Vagina (tissue), 2 donors: ENCODE data around the gene HEMK1.

ENCODE experiments used
- POLR2AphosphoS5 ChIP-seq, 2 donors: sonication (generic); formaldehyde crosslinking; IDR thresholded peaks; one replicate each; pipeline ENCODE4 v1.9.0; 2017; ENCODE audit warnings: antibody characterized with exemption in 2 of 2, mild to moderate bottlenecking in 2 of 2, low read depth in 1 of 2; ENCODE audit not compliant: insufficient read depth in 1 of 2
- TF ChIP-seq, protein P1 (sequence below), 3 experiments: fragments of 450-650 bp in 2 of 3; fragments of 200-600 bp in 1 of 3; sonication (generic) in 1 of 3; IDR thresholded peaks; one replicate each; pipeline ENCODE4 v1.5.1; 2017 to 2019; ENCODE audit warnings: antibody characterized with exemption in 3 of 3, mild to moderate bottlenecking in 2 of 3, moderate library complexity in 2 of 3

DNA sequence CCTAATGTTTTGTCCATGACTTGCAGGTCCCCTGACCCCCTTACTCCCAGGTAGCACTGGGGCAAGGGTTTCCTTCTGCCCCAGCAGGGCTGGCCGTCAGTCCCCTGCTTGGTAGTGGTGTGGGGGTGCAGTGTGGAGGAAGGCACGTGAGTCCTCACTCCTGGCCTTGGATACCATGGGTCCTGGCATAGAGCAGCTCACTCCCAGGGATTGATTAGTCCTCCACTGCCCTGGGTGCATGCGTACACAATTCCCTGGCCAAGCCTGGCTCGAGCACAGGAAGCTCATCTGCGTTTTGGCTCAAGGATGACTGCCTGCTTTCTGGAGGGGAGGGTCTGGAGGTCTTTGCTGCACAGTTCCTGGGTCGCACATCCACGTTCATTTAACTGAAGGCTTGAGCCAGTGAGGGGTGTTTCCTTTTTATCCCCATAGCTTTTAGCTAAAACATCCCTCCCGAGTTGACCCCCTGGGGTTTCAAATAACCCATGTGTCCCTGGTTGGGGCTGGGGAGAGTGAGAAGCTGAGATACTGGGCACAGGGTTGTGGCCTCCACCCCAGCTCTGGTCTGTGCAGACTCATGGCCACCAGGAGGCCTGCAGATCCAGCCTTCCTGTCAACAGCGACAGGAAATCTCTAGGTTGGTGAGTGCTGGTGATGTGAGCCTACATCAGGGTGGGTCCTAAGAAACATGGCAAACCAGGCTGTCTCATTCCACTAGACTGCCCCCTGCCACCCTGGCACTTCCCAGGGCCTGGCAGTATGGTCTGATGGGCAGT is 11.5 kb downstream of the HEMK1 start:
- TF ChIP-seq, protein P1, sequence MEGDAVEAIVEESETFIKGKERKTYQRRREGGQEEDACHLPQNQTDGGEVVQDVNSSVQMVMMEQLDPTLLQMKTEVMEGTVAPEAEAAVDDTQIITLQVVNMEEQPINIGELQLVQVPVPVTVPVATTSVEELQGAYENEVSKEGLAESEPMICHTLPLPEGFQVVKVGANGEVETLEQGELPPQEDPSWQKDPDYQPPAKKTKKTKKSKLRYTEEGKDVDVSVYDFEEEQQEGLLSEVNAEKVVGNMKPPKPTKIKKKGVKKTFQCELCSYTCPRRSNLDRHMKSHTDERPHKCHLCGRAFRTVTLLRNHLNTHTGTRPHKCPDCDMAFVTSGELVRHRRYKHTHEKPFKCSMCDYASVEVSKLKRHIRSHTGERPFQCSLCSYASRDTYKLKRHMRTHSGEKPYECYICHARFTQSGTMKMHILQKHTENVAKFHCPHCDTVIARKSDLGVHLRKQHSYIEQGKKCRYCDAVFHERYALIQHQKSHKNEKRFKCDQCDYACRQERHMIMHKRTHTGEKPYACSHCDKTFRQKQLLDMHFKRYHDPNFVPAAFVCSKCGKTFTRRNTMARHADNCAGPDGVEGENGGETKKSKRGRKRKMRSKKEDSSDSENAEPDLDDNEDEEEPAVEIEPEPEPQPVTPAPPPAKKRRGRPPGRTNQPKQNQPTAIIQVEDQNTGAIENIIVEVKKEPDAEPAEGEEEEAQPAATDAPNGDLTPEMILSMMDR (IDR thresholded peaks at IDR 0.05): no peak
- TF ChIP-seq POLR2AphosphoS5 (IDR thresholded peaks at IDR 0.05; ENCODE audit: insufficient read depth in 1 of 2, low read depth in 1 of 2): no peak
